ENCODE data around the gene NTF4. TPM values are rescaled to one million over a fixed set of nuclear protein-coding genes. Genes with fewer than 3 reads are reported as not detected.

Gene NTF4
- total RNA-seq, 1 donor from 2014 or later, result 1.3 TPM

- TF ChIP-seq CTCF (conservative IDR thresholded peaks at IDR 0.05; ENCODE audit: low read depth, low read length), result no peak
- no peak for DNase-seq (ENCODE audit: low read depth)
- no peak overlapping the region for H3K4me3 ChIP-seq (ENCODE audit: low read depth, low read length)
These were observed 36.5 kb upstream of the NTF4 start for GRCh38 chr19:49101160-49101559.

GRCh38 chr19:49098795-49099194 is 34.2 kb upstream of the NTF4 start:
- DNase-seq (ENCODE audit: low read depth), result no peak
- TF ChIP-seq CTCF (conservative IDR thresholded peaks at IDR 0.05; ENCODE audit: low read depth, low read length), result no peak

GRCh38 chr19:49097453-49098288 is 33.1 kb upstream of the NTF4 start:
- TF ChIP-seq CTCF (conservative IDR thresholded peaks at IDR 0.05; ENCODE audit: low read depth, low read length), result peak; percentile 100
- DNase-seq (ENCODE audit: low read depth), result no peak
- H3K4me3 ChIP-seq (ENCODE audit: low read depth, low read length), result no peak overlapping the region

More at GRCh38 chr19:49098795-49099194, 34.2 kb upstream of the NTF4 start:
- H3K4me3 ChIP-seq (ENCODE audit: low read depth, low read length), result no peak overlapping the region

GRCh38 chr19:49094505-49095482 is 30.2 kb upstream of the NTF4 start:
- DNase-seq (ENCODE audit: low read depth), result no peak

GRCh38 chr19:49092686-49093085 is 28.1 kb upstream of the NTF4 start:
- TF ChIP-seq CTCF (conservative IDR thresholded peaks at IDR 0.05; ENCODE audit: low read depth, low read length), result no peak
- no peak overlapping the region for H3K4me3 ChIP-seq (ENCODE audit: low read depth, low read length)
- DNase-seq (ENCODE audit: low read depth), result no peak

More at GRCh38 chr19:49094505-49095482, 30.2 kb upstream of the NTF4 start:
- no peak for TF ChIP-seq CTCF (conservative IDR thresholded peaks at IDR 0.05; ENCODE audit: low read depth, low read length)
- no peak overlapping the region for H3K4me3 ChIP-seq (ENCODE audit: low read depth, low read length)

GRCh38 chr19:49091391-49092038 is 26.9 kb upstream of the NTF4 start:
- H3K4me3 ChIP-seq (ENCODE audit: low read depth, low read length), result no peak overlapping the region
- no peak for DNase-seq (ENCODE audit: low read depth)
- no peak for TF ChIP-seq CTCF (conservative IDR thresholded peaks at IDR 0.05; ENCODE audit: low read depth, low read length)
